ENCODE results near the gene D2HGDH.
"Not testable (repeated sequence)": the region's sequence is repeated elsewhere in the genome, so short reads cannot be mapped to it uniquely, and the experiment has no call there.

Gene D2HGDH

DNA sequence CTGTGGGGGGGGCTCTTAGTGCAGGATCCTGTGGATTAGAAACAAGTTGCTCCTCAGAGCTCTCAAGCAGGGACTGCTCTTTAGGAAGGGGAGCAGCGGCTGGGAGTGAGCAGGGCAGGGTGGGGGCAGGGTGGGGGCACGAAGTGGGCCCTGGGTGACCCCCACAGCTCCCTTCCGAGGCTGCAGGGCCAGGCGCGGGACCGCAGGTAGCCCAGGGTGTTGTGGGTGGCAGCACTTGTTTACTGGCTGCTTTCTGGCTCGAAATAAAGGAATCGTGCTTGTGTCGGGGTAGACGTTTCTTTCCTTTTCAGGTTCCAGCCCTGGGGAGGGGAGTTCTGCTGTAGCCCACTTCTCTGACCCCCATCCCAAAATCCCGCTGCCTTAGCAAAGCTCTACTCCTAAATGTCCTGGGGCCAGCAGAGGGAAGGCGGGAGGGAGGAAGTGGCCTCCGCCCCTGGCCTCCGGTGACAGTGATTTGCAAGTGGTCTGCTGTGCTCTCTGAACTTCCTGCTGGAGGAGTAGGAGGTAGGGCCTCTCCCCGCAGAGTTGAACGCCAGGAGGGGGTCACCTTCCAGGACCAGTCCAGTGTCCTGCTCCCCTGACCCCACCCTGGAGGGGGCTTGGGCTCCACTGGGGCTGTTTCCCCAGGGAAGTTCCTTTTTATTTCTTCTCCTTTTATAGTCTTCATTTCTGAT lies 82.8 kb downstream of the D2HGDH start:
- no peaks in the 10 kb centered on the region for H3K9me3 ChIP-seq
- no peak overlapping the region for H3K27ac ChIP-seq
- no peak overlapping the region for H3K4me3 ChIP-seq
- H3K4me1 ChIP-seq = no peaks in the 10 kb centered on the region
- intact Hi-C loops (cut with DNase I; ENCODE audit: low total_unique reads) = no loop called here
- peak; percentile 21 to 63 for DNase-seq
- H3K36me3 ChIP-seq = no peaks in the 10 kb centered on the region
- TF ChIP-seq, protein P1, sequence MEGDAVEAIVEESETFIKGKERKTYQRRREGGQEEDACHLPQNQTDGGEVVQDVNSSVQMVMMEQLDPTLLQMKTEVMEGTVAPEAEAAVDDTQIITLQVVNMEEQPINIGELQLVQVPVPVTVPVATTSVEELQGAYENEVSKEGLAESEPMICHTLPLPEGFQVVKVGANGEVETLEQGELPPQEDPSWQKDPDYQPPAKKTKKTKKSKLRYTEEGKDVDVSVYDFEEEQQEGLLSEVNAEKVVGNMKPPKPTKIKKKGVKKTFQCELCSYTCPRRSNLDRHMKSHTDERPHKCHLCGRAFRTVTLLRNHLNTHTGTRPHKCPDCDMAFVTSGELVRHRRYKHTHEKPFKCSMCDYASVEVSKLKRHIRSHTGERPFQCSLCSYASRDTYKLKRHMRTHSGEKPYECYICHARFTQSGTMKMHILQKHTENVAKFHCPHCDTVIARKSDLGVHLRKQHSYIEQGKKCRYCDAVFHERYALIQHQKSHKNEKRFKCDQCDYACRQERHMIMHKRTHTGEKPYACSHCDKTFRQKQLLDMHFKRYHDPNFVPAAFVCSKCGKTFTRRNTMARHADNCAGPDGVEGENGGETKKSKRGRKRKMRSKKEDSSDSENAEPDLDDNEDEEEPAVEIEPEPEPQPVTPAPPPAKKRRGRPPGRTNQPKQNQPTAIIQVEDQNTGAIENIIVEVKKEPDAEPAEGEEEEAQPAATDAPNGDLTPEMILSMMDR (IDR thresholded peaks at IDR 0.05) = no peak
- H3K27me3 ChIP-seq = peaks cover 0 to 85% of the 10 kb centered on the region in 2 donors

DNA sequence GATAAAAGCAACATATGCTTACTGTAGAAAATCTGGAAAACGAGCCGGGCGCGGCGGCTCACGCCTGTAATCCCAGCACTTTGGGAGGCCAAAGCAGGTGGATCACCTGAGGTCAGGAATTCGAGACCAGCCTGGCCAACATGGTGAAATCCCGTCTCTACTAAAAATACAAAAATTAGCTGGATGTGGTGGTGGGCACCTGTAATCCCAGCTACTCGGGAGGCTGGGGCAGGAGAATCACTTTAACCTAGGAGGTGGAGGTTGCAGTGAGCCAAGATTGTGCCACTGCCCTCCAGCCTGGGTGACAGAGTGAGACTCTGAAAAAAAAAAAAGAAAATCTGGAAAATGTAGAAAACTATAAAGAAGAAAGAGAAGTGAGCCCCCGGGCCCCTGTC lies 83.4 kb downstream of the D2HGDH start:
- intact Hi-C loops (cut with DNase I; ENCODE audit: low total_unique reads); H3K9me3 ChIP-seq; H3K27ac ChIP-seq: not testable (repeated sequence)

More for the DNA sequence above, 83.4 kb downstream of the D2HGDH start:
- not testable (repeated sequence) for H3K4me1 ChIP-seq, H3K4me3 ChIP-seq, H3K36me3 ChIP-seq, DNase-seq
- peaks cover 0 to 79% of the 10 kb centered on the region in 2 donors for H3K27me3 ChIP-seq
